Colonic mucosa (tissue), 4 donors: ENCODE results near the gene DROSHA. TPM values are rescaled to one million over a fixed set of nuclear protein-coding genes. Genes with fewer than 3 reads are reported as not detected.

Experiments used
- DNase-seq: peaks from one replicate; pipeline ENCODE4 v3.0.0-alpha.2; 2020
- H3K27ac ChIP-seq: fragments of 200-600 bp; one replicate; pipeline ENCODE4 v1.8.0; 2021
- H3K27me3 ChIP-seq: fragments of 200-600 bp; one replicate; pipeline ENCODE4 v1.8.0; 2021
- H3K36me3 ChIP-seq: fragments of 200-600 bp; one replicate; pipeline ENCODE4 v1.8.0; 2021
- H3K4me1 ChIP-seq: fragments of 200-600 bp; one replicate; pipeline ENCODE4 v1.8.0; 2021; ENCODE audit warnings: mild to moderate bottlenecking
- H3K4me3 ChIP-seq: fragments of 200-600 bp; one replicate; pipeline ENCODE4 v1.8.0; 2021
- H3K9ac ChIP-seq, 2 donors: one replicate each; pipeline ENCODE4 v1.7.0; 2013; ENCODE audit warnings: control low read depth in 2 of 2, low read depth in 2 of 2, low read length in 2 of 2
- H3K9me3 ChIP-seq: fragments of 200-600 bp; one replicate; pipeline ENCODE4 v1.8.0; 2021
- CTCF ChIP-seq: fragments of 200-600 bp; IDR thresholded peaks from one replicate; pipeline ENCODE4 v1.8.0; 2022; ENCODE audit warnings: antibody characterized with exemption, mild to moderate bottlenecking
- intact Hi-C: fragments of 100-400 bp; cut with DNase I; formaldehyde crosslinking; loops from one replicate; pipeline ENCODE4 v1.14.1; 2022
- total RNA-seq, 2 donors: library from RNA; stranded (reverse); fragmentation: NEBNext Ultra II Directional in 1 of 2; extraction: Animal tissue kit (Norgen Biotek cat#: 25700) in 1 of 2; gene quantifications; one replicate each; pipeline ENCODE4 v1.2.1, GENCODE V29; 2021
- donor health status: healthy.
- donor health status: DM: no; HTN: no; CAD: no.
- donor health status: DM: no; HTN: no; CAD: no.

DROSHA gene
- total RNA-seq, 2 donors from 2014 or later = 49.2 to 61.6 TPM

- Histone ChIP-seq H3K36me3 (no peaks in the 10 kb centered on the region), H3K27ac (no peak overlapping the region), H3K4me1 (no peaks in the 10 kb centered on the region), H3K4me3 (no peak overlapping the region), H3K9ac (no peak overlapping the region), H3K27me3 (no peaks in the 10 kb centered on the region), H3K9me3 (no peaks in the 10 kb centered on the region)
- no peak for DNase-seq
- intact Hi-C loops = no loop called here
- TF ChIP-seq CTCF = no peak
Measured at GRCh38 chr5:31523041-31523440, 8.9 kb downstream of the DROSHA start.

GRCh38 chr5:31516802-31517201, 15.1 kb downstream of the DROSHA start:
- DNase-seq = no peak
- no peaks in the 10 kb centered on the region for H3K36me3 ChIP-seq
- no peak overlapping the region for H3K9ac ChIP-seq
- H3K4me1 ChIP-seq = no peaks in the 10 kb centered on the region
- H3K27me3 ChIP-seq = no peaks in the 10 kb centered on the region
- no peaks in the 10 kb centered on the region for H3K9me3 ChIP-seq
- intact Hi-C loops = no loop called here
- H3K27ac ChIP-seq = no peak overlapping the region
- no peak for TF ChIP-seq CTCF
- H3K4me3 ChIP-seq = no peak overlapping the region

- Histone ChIP-seq H3K27ac (no peak overlapping the region), H3K4me1 (no peaks in the 10 kb centered on the region), H3K4me3 (no peak overlapping the region), H3K36me3 (peaks cover 3% of the 10 kb centered on the region), H3K27me3 (no peaks in the 10 kb centered on the region), H3K9ac (no peak overlapping the region), H3K9me3 (no peaks in the 10 kb centered on the region)
- DNase-seq = no peak
- intact Hi-C loops = no loop called here
- no peak for TF ChIP-seq CTCF
Measured at GRCh38 chr5:31511305-31511704, 20.6 kb downstream of the DROSHA start.

GRCh38 chr5:31504529-31504928, 27.4 kb downstream of the DROSHA start:
- Histone ChIP-seq H3K4me3 (no peak overlapping the region), H3K9ac (no peak overlapping the region), H3K36me3 (no peaks in the 10 kb centered on the region), H3K4me1 (no peaks in the 10 kb centered on the region), H3K27me3 (no peaks in the 10 kb centered on the region), H3K27ac (no peak overlapping the region), H3K9me3 (no peaks in the 10 kb centered on the region)
- no peak for DNase-seq
- no peak for TF ChIP-seq CTCF
- intact Hi-C loops = no loop called here

GRCh38 chr5:31502506-31502905, 29.4 kb downstream of the DROSHA start:
- Histone ChIP-seq H3K36me3 (no peaks in the 10 kb centered on the region), H3K9me3 (no peaks in the 10 kb centered on the region), H3K9ac (no peak overlapping the region), H3K4me1 (no peaks in the 10 kb centered on the region), H3K27me3 (no peaks in the 10 kb centered on the region), H3K27ac (no peak overlapping the region), H3K4me3 (no peak overlapping the region)
- intact Hi-C loops = no loop called here
- DNase-seq = no peak
- no peak for TF ChIP-seq CTCF

- H3K27ac ChIP-seq = no peak overlapping the region
- TF ChIP-seq CTCF = no peak
- DNase-seq = no peak
- H3K27me3 ChIP-seq = no peaks in the 10 kb centered on the region
- H3K9ac ChIP-seq = no peak overlapping the region
- peaks cover under 1% of the 10 kb centered on the region for H3K36me3 ChIP-seq
- intact Hi-C loops = no loop called here
- H3K9me3 ChIP-seq = no peaks in the 10 kb centered on the region
- H3K4me1 ChIP-seq = no peaks in the 10 kb centered on the region
- H3K4me3 ChIP-seq = no peak overlapping the region
Measured at GRCh38 chr5:31500256-31500655, 31.6 kb downstream of the DROSHA start.
